GM18909 (cell line): ENCODE results near the gene NUTM2A.
"Not testable (repeated sequence)": the region's sequence is repeated elsewhere in the genome, so short reads cannot be mapped to it uniquely, and the experiment has no call there.

Source experiments
- ATAC-seq: cut with Tn5 transposase; IDR thresholded peaks from one replicate; pipeline ENCODE4 v1.9.1; 2021; ENCODE audit warnings: mild to moderate bottlenecking; ENCODE audit not compliant: unreplicated experiment, poor library complexity

NUTM2A gene

GRCh38 chr10:87247335-87247734 lies 22.1 kb downstream of the NUTM2A start:
- ATAC-seq: not testable (repeated sequence)

GRCh38 chr10:87248818-87249353 lies 23.6 kb downstream of the NUTM2A start:
- ATAC-seq: not testable (repeated sequence)

GRCh38 chr10:87280749-87281392 lies 55.6 kb downstream of the NUTM2A start:
- ATAC-seq: not testable (repeated sequence)
